Keratinocyte (primary cell): ENCODE data around the gene PREP.

Source experiments
- EZH2 ChIP-seq: IDR thresholded peaks from one replicate; pipeline ENCODE4 v1.6.1; 2012; ENCODE audit warnings: inconsistent platforms, mild to moderate bottlenecking, low read length, moderate library complexity
- TF ChIP-seq, protein P1 (sequence below), 3 experiments: IDR thresholded peaks in 1 of 3; conservative IDR thresholded peaks in 1 of 3; optimal IDR thresholded peaks in 1 of 3; 2 replicates in 2 of 3; 3 replicates in 1 of 3; pipeline versions ENCODE3 to v1.5.1; 2011; ENCODE audit warnings: low read length in 3 of 3, mild to moderate bottlenecking in 3 of 3, moderate library complexity in 2 of 3, control low read depth in 1 of 3, inconsistent platforms in 1 of 3; ENCODE audit not compliant: insufficient read depth in 2 of 3; ENCODE audit errors: extremely low read depth in 1 of 3

DNA sequence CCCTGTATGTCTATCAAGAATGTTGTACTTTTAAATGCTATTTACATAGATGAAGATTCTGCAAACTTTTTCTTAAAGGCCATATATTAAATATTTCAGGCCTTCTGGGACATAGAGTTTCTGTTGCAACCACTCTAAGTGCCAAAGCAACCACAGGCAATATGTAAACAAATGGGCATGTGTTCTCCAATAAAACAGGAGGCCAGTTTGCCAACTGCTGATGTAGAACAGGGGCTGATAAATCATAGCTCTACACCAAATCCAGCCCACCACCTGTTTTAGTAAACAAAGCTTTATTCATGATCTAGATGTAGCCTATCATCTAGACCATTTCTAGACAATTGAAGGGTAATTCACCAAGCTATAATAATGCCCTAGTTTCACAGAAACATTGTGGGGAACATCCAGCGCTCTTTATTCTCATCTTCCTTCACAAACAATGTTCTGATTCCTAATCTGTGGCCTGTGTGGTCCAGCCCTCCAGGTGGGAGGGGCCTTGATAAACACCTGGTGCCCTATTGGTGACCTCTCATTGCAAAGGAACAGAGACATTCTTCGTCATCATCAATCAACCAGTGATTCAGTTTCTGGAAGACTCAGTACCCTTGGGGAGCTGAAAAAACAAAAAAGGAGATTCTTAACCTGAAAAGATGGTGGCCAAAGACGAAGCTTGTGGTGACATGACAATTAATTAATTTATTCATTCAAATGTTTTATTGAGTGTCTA, 80.2 kb downstream of the PREP start:
- TF ChIP-seq, protein P1, sequence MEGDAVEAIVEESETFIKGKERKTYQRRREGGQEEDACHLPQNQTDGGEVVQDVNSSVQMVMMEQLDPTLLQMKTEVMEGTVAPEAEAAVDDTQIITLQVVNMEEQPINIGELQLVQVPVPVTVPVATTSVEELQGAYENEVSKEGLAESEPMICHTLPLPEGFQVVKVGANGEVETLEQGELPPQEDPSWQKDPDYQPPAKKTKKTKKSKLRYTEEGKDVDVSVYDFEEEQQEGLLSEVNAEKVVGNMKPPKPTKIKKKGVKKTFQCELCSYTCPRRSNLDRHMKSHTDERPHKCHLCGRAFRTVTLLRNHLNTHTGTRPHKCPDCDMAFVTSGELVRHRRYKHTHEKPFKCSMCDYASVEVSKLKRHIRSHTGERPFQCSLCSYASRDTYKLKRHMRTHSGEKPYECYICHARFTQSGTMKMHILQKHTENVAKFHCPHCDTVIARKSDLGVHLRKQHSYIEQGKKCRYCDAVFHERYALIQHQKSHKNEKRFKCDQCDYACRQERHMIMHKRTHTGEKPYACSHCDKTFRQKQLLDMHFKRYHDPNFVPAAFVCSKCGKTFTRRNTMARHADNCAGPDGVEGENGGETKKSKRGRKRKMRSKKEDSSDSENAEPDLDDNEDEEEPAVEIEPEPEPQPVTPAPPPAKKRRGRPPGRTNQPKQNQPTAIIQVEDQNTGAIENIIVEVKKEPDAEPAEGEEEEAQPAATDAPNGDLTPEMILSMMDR (optimal IDR thresholded peaks at IDR 0.05 in 1 of 3, IDR thresholded peaks at IDR 0.05 in 1 of 3, conservative IDR thresholded peaks at IDR 0.05 in 1 of 3; ENCODE audit: extremely low read depth in 1 of 3, insufficient read depth in 2 of 3, low read length in 3 of 3) = no peak
- no peak for TF ChIP-seq EZH2
